Prostate gland (tissue), 2 donors: ENCODE data around the gene SETD9. TPM values are rescaled to one million over a fixed set of nuclear protein-coding genes. Genes with fewer than 3 reads are reported as not detected.

Source experiments
- DNase-seq: peaks from one replicate; pipeline ENCODE4 v3.0.0-alpha.2; 2019; ENCODE audit warnings: low spot score
- H3K27ac ChIP-seq, 2 donors: fragments of 200-600 bp; sonication (generic); 2 replicates each; pipeline ENCODE4 v1.5.1; 2017 to 2019
- H3K27me3 ChIP-seq: fragments of 200-600 bp; sonication (generic); replicated peaks from 2 replicates; pipeline ENCODE4 v1.5.1; 2019; ENCODE audit not compliant: insufficient read depth
- H3K36me3 ChIP-seq, 2 donors: fragments of 200-600 bp; sonication (generic); 1 replicate in 1 of 2; 2 replicates in 1 of 2; pipeline versions ENCODE4 v1.5.1 to v1.8.1; 2017 to 2019
- H3K4me1 ChIP-seq: fragments of 200-600 bp; sonication (generic); replicated peaks from 2 replicates; pipeline ENCODE4 v1.5.1; 2019
- H3K4me3 ChIP-seq, 2 donors: fragments of 200-600 bp; sonication (generic); 2 replicates each; pipeline ENCODE4 v1.5.1; 2017 to 2019
- H3K9me3 ChIP-seq: fragments of 200-600 bp; sonication (generic); 2 replicates; pipeline ENCODE4 v1.5.1; 2017
- POLR2A ChIP-seq: fragments of 450-650 bp; IDR thresholded peaks from one replicate; pipeline ENCODE4 v1.6.1; 2016; ENCODE audit warnings: antibody characterized with exemption, mild to moderate bottlenecking
- POLR2AphosphoS5 ChIP-seq: sonication (generic); formaldehyde crosslinking; IDR thresholded peaks from one replicate; pipeline ENCODE4 v1.6.1; 2017; ENCODE audit warnings: antibody characterized with exemption
- WGBS: methylation state at CpG from one replicate; pipeline ENCODE4 v1.1.5; 2018; 5-methylcytosine and 5-hydroxymethylcytosine counted together
- intact Hi-C: fragments of 100-400 bp; cut with DNase I; formaldehyde crosslinking; loops from one replicate; pipeline ENCODE4 v1.14.2; 2022
- total RNA-seq, 2 donors: library from RNA; depleted of rRNA; stranded (reverse); fragments of >200 nt; gene quantifications; one replicate each; pipeline ENCODE4 v1.1.0, GENCODE V29; 2016
- TF ChIP-seq, protein P1 (sequence below), 4 experiments: fragments of 200-600 bp in 2 of 4; fragments of 450-650 bp in 2 of 4; sonication (generic) in 2 of 4; IDR thresholded peaks; 1 replicate in 3 of 4; 2 replicates in 1 of 4; pipeline ENCODE4 v1.5.1; 2016 to 2019; ENCODE audit warnings: antibody characterized with exemption in 4 of 4, mild to moderate bottlenecking in 2 of 4, moderate library complexity in 2 of 4

SETD9 gene
- total RNA-seq, 2 donors from 2014 or later: 10.7 to 20.3 TPM

DNA sequence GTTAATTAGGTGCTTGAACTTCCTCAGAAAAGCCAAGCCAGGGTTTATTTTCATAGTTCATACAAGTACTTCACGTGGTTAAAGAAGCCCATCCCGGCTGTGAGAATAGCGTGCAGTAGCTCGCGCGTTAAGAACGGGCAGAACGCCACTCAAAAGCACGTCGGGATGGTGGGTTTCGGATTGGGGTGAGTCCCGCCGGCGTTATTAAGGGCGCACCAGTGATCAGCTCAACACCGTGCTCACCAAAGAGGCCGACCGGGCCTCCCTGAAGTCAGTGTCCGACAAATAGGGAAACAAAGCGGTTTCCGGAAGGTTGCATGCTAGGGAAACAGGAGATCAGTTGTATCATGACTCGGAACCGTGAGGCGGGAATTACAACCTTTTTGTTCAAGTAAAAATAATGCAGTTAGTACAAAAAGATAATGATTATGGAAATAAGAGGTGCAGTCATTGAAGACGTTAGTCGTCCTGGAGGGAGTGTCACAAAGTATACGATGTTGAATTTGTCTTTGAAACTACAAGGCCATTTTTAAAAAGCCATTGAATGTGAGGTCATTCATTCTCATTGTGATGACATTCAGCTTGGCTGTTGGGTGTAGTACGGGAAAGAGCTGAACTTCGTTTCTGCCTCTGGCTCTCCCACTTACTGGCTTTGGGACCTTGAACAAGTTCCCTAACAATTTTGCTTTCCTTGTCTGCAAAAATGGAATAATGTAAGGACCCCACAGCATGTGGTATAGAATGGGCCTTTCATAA, 992 bp downstream of the SETD9 start:
- Histone ChIP-seq H3K27me3 (no peaks in the 10 kb centered on the region), H3K36me3 (no peaks in the 10 kb centered on the region), H3K9me3 (no peaks in the 10 kb centered on the region), H3K4me1 (no peaks in the 10 kb centered on the region), H3K4me3 (peak overlapping the region; percentile 45 to 56), H3K27ac (peak overlapping the region; percentile 90 to 94)
- intact Hi-C loops: loop anchor here (5.0 kb wide), 1 partner anchor 42 kb away; the partner anchor contains the start of gene MIER3
- WGBS: 3% methylated on average over 29 of the region's 29 CpGs
- peak; percentile 35 for DNase-seq
- TF ChIP-seq POLR2AphosphoS5: no peak
- TF ChIP-seq POLR2A: no peak
- TF ChIP-seq, protein P1, sequence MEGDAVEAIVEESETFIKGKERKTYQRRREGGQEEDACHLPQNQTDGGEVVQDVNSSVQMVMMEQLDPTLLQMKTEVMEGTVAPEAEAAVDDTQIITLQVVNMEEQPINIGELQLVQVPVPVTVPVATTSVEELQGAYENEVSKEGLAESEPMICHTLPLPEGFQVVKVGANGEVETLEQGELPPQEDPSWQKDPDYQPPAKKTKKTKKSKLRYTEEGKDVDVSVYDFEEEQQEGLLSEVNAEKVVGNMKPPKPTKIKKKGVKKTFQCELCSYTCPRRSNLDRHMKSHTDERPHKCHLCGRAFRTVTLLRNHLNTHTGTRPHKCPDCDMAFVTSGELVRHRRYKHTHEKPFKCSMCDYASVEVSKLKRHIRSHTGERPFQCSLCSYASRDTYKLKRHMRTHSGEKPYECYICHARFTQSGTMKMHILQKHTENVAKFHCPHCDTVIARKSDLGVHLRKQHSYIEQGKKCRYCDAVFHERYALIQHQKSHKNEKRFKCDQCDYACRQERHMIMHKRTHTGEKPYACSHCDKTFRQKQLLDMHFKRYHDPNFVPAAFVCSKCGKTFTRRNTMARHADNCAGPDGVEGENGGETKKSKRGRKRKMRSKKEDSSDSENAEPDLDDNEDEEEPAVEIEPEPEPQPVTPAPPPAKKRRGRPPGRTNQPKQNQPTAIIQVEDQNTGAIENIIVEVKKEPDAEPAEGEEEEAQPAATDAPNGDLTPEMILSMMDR (IDR thresholded peaks at IDR 0.05): no peak

DNA sequence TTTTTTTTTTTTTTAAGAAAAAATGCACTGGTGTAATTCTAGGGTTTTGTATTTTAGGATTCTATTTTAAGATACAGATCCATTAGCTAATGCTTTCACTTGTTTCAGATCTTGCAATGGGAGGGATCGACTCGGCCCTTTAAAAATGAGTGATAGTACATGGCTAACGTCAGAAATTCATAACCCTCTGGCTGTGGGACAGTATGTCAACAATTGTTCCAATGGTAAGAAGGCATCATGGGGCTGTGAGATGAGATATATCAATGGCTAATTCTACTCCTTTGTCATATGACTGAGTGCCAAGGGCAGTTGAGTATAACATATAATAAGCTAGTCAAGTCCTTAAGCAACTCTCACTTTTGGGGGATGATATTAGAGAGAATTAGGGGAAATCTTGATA, 4.4 kb downstream of the SETD9 start:
- 98% methylated on average over 3 of the region's 3 CpGs for WGBS
- DNase-seq: no peak
- Histone ChIP-seq H3K27ac (no peak overlapping the region), H3K4me1 (no peaks in the 10 kb centered on the region), H3K27me3 (no peaks in the 10 kb centered on the region), H3K36me3 (no peaks in the 10 kb centered on the region), H3K9me3 (no peaks in the 10 kb centered on the region), H3K4me3 (no peak overlapping the region)
- intact Hi-C loops: loop anchor here (5.0 kb wide), 1 partner anchor 39 kb away; the partner anchor contains the start of gene MIER3
- TF ChIP-seq POLR2AphosphoS5 (no peak), POLR2A (no peak)
- TF ChIP-seq, protein P1 (IDR thresholded peaks at IDR 0.05): no peak

DNA sequence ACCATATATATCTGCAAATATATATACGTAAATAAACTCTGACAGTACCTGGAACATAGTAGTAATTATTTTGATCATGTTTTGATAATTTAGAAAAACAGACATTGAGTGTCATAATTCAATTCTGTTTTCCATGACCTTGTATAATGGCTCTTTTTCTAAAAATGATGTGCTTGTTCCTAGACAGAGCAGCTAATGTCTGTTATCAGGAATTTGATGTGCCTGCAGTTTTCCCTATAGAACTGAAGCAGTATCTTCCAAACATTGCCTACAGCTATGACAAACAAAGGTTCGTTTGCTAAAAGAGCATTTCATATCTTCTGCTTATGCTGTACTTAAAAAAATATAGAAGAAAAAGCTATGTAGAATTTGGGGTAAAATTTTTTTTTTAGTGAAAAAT, 5.3 kb downstream of the SETD9 start:
- no peak overlapping the region for H3K27ac ChIP-seq
- intact Hi-C loops: loop anchor here (5.0 kb wide), 1 partner anchor 38 kb away; the partner anchor contains the start of gene MIER3
- no peaks in the 10 kb centered on the region for H3K36me3 ChIP-seq
- TF ChIP-seq POLR2AphosphoS5 (no peak), POLR2A (no peak)
- TF ChIP-seq, protein P1 (IDR thresholded peaks at IDR 0.05): no peak
- no peaks in the 10 kb centered on the region for H3K27me3 ChIP-seq
- 89% methylated on average over 2 of the region's 2 CpGs for WGBS
- H3K9me3 ChIP-seq: no peaks in the 10 kb centered on the region
- DNase-seq: no peak
- H3K4me3 ChIP-seq: no peak overlapping the region
- H3K4me1 ChIP-seq: no peaks in the 10 kb centered on the region

DNA sequence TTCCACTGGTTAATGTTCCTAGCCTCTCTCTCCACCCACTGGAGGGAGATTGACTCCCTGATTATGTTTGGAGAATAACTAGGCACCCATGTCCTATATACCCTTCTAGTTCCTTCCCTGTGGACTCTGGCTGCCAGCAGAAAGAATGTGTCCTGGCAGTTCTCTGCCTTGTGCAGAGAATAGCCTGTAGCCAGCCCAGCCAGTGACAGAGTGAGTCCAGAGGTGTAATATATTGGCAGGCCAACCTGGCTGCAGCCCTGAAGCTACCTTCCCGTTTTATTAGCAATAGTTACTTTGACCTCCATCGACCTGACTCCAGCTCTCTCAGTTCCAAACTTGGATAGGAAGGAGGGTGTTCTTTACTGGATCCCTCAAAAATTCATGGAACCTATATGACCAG, 8.1 kb downstream of the SETD9 start:
- DNase-seq: no peak
- intact Hi-C loops: no loop called here
- TF ChIP-seq, protein P1 (IDR thresholded peaks at IDR 0.05): no peak
- TF ChIP-seq POLR2AphosphoS5: no peak
- TF ChIP-seq POLR2A: no peak
- Histone ChIP-seq H3K4me1 (no peaks in the 10 kb centered on the region), H3K9me3 (no peaks in the 10 kb centered on the region), H3K36me3 (no peaks in the 10 kb centered on the region), H3K27ac (no peak overlapping the region), H3K27me3 (no peaks in the 10 kb centered on the region), H3K4me3 (no peak overlapping the region)
- 48% methylated on average over 2 of the region's 2 CpGs for WGBS

DNA sequence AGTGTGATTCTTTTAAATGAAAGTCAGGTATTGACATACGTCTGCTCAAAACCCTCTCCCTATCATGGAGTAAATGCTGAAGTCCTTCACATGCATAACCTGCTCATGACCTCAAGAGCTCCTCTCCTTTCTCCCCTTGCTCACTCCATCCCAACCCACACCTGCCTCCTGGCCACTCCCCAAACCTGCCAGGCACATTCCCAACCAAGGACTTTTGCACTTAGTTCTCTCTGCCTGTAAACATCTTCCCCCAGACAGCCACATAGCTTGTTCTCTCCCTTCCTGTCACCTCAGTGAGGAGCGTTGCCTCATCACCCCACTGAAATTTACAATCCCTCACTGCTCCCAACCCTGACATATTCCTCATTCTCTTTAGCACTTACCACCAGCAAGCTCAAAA, 8.7 kb downstream of the SETD9 start:
- intact Hi-C loops: no loop called here
- Histone ChIP-seq H3K9me3 (no peaks in the 10 kb centered on the region), H3K4me3 (no peak overlapping the region), H3K4me1 (no peaks in the 10 kb centered on the region), H3K27ac (no peak overlapping the region), H3K36me3 (peaks cover 0 to 4% of the 10 kb centered on the region in 2 donors), H3K27me3 (no peaks in the 10 kb centered on the region)
- TF ChIP-seq POLR2A (no peak), POLR2AphosphoS5 (no peak)
- TF ChIP-seq, protein P1 (IDR thresholded peaks at IDR 0.05): no peak
- 65% methylated on average over 2 of the region's 2 CpGs for WGBS
- no peak for DNase-seq
